ENCODE data around the gene SLC5A12. TPM values are rescaled to one million over a fixed set of nuclear protein-coding genes. Genes with fewer than 3 reads are reported as not detected.

SLC5A12 gene
- polyA plus RNA-seq, 1 donor (not counting 4 experiments of a cell fraction or from before 2014, with no cell fraction given): not detected

GRCh38 chr11:26702406-26702805 lies 19.5 kb downstream of the SLC5A12 start:
- H4K20me1 ChIP-seq (ENCODE audit: control insufficient read depth, extremely low read depth, insufficient read depth, low read length): no peaks in the 10 kb centered on the region
- H3K4me1 ChIP-seq (ENCODE audit: control insufficient read depth, extremely low read depth, insufficient read depth, low read length): no peaks in the 10 kb centered on the region
- H3K4me3 ChIP-seq (ENCODE audit: control insufficient read depth in 2 of 3, extremely low read depth in 1 of 3, insufficient read depth in 2 of 3, low read depth in 1 of 3, low read length in 3 of 3): no peak overlapping the region
- H3K36me3 ChIP-seq (ENCODE audit: control insufficient read depth in 2 of 2, extremely low read depth in 1 of 2, insufficient read depth in 2 of 2, low read length in 2 of 2): no peaks in the 10 kb centered on the region
- FAIRE-seq (no peak), DNase-seq (ENCODE audit: low read depth, low spot score) (no peak)
- H3K27ac ChIP-seq (ENCODE audit: control insufficient read depth, insufficient read depth, low read length): no peak overlapping the region
- no peaks in the 10 kb centered on the region for H3K79me2 ChIP-seq (ENCODE audit: control insufficient read depth, insufficient read depth, low read length)
- no peaks in the 10 kb centered on the region for H3K27me3 ChIP-seq (ENCODE audit: control insufficient read depth, extremely low read depth, insufficient read depth, low read length)
- H2AFZ ChIP-seq (ENCODE audit: control insufficient read depth, low read length): no peak overlapping the region
- H3K9me1 ChIP-seq (ENCODE audit: control insufficient read depth, extremely low read depth, insufficient read depth, low read length): no peaks in the 10 kb centered on the region
- no peak overlapping the region for H3K9ac ChIP-seq (ENCODE audit: control insufficient read depth, extremely low read depth, insufficient read depth, low read length)
- dilution Hi-C loops (cut with MboI; ENCODE audit: extremely low pct_ligation_motif_present, low sequenced_read_pairs): no loop called here
- H3K9me3 ChIP-seq (ENCODE audit: control insufficient read depth, low read depth, low read length): no peaks in the 10 kb centered on the region
- H3K4me2 ChIP-seq (ENCODE audit: control insufficient read depth, extremely low read depth, insufficient read depth, low read depth, low read length): no peak overlapping the region
- TF ChIP-seq EZH2 (IDR thresholded peaks at IDR 0.05; ENCODE audit: low read length): no peak
- TF ChIP-seq CTCF (optimal IDR thresholded peaks at IDR 0.05 in 1 of 3, IDR thresholded peaks at IDR 0.05 in 1 of 3, conservative IDR thresholded peaks at IDR 0.05 in 1 of 3; ENCODE audit: extremely low read depth in 1 of 3, insufficient read depth in 2 of 3, low read length in 3 of 3): no peak

- FAIRE-seq: no peak
- dilution Hi-C loops (cut with MboI; ENCODE audit: extremely low pct_ligation_motif_present, low sequenced_read_pairs): no loop called here
Measured at GRCh38 chr11:26700574-26701235, 21.2 kb downstream of the SLC5A12 start.

More at GRCh38 chr11:26700574-26701235, 21.2 kb downstream of the SLC5A12 start:
- Histone ChIP-seq H3K4me3 (ENCODE audit: control insufficient read depth in 2 of 3, extremely low read depth in 1 of 3, insufficient read depth in 2 of 3, low read depth in 1 of 3, low read length in 3 of 3) (no peak overlapping the region), H3K9me1 (ENCODE audit: control insufficient read depth, extremely low read depth, insufficient read depth, low read length) (no peaks in the 10 kb centered on the region), H3K36me3 (ENCODE audit: control insufficient read depth in 2 of 2, extremely low read depth in 1 of 2, insufficient read depth in 2 of 2, low read length in 2 of 2) (no peaks in the 10 kb centered on the region), H3K27me3 (ENCODE audit: control insufficient read depth, extremely low read depth, insufficient read depth, low read length) (no peaks in the 10 kb centered on the region), H3K27ac (ENCODE audit: control insufficient read depth, insufficient read depth, low read length) (no peak overlapping the region), H3K4me1 (ENCODE audit: control insufficient read depth, extremely low read depth, insufficient read depth, low read length) (no peaks in the 10 kb centered on the region), H4K20me1 (ENCODE audit: control insufficient read depth, extremely low read depth, insufficient read depth, low read length) (no peaks in the 10 kb centered on the region), H3K79me2 (ENCODE audit: control insufficient read depth, insufficient read depth, low read length) (no peaks in the 10 kb centered on the region), H3K9me3 (ENCODE audit: control insufficient read depth, low read depth, low read length) (no peaks in the 10 kb centered on the region), H2AFZ (ENCODE audit: control insufficient read depth, low read length) (no peak overlapping the region), H3K4me2 (ENCODE audit: control insufficient read depth, extremely low read depth, insufficient read depth, low read depth, low read length) (no peak overlapping the region), H3K9ac (ENCODE audit: control insufficient read depth, extremely low read depth, insufficient read depth, low read length) (no peak overlapping the region)
- no peak for DNase-seq (ENCODE audit: low read depth, low spot score)
- no peak for TF ChIP-seq EZH2 (IDR thresholded peaks at IDR 0.05; ENCODE audit: low read length)
- no peak for TF ChIP-seq CTCF (optimal IDR thresholded peaks at IDR 0.05 in 1 of 3, IDR thresholded peaks at IDR 0.05 in 1 of 3, conservative IDR thresholded peaks at IDR 0.05 in 1 of 3; ENCODE audit: extremely low read depth in 1 of 3, insufficient read depth in 2 of 3, low read length in 3 of 3)
